K562 (cell line): ENCODE data around the gene KNL1.

Experiments
- HOMEZ ChIP-seq: fragments of 250-450 bp; sonication (Bioruptor Pico); IDR thresholded peaks from 2 replicates; pipeline ENCODE4 v1.4.0; 2020; ENCODE audit warnings: mild to moderate bottlenecking, moderate library complexity
- NFE2L1 ChIP-seq: fragments of 450-650 bp; IDR thresholded peaks from 2 replicates; pipeline ENCODE4 v1.6.1; 2016; ENCODE audit warnings: missing genetic modification characterization, low read depth, mild to moderate bottlenecking, missing compliant biosample characterization, moderate library complexity, borderline replicate concordance
- POLR2A ChIP-seq: fragments of 450-650 bp; conservative IDR thresholded peaks from 2 replicates; pipeline ENCODE4 v1.6.1; 2016
- ZNF134 ChIP-seq: fragments of 250-450 bp; sonication (Bioruptor Pico); conservative IDR thresholded peaks from 2 replicates; pipeline ENCODE4 v1.4.0; 2020

DNA sequence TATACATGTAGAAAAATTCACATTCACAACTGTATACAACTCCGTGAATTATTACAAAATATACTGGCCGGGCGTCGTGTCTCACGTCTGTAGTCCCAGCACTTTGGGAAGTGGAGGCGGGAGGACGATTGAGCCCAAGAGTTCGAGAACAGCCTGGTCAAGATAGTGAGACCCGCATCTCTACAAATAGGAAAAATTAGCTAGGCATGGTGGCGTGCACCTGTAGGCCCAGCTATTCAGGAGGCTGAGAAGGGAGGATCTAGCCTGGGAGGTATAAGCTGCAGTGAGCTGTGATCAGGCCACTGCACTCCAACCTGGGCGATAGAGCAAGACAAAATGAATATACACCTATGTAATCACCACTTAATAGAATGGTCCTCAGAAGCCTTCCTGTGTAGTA is 102.2 kb downstream of the KNL1 start:
- TF ChIP-seq ZNF134 (CRISPR knock-in tag) = no peak
- no peak for TF ChIP-seq NFE2L1 (tag)
- no peak for TF ChIP-seq POLR2A
- no peak for TF ChIP-seq HOMEZ (CRISPR knock-in tag)
